ENCODE results near the gene ARSB.
"Not testable (repeated sequence)": the region's sequence is repeated elsewhere in the genome, so short reads cannot be mapped to it uniquely, and the experiment has no call there.

ARSB gene

GRCh38 chr5:78746021-78746770, 238.9 kb downstream of the ARSB start:
- no peak for DNase-seq

DNA sequence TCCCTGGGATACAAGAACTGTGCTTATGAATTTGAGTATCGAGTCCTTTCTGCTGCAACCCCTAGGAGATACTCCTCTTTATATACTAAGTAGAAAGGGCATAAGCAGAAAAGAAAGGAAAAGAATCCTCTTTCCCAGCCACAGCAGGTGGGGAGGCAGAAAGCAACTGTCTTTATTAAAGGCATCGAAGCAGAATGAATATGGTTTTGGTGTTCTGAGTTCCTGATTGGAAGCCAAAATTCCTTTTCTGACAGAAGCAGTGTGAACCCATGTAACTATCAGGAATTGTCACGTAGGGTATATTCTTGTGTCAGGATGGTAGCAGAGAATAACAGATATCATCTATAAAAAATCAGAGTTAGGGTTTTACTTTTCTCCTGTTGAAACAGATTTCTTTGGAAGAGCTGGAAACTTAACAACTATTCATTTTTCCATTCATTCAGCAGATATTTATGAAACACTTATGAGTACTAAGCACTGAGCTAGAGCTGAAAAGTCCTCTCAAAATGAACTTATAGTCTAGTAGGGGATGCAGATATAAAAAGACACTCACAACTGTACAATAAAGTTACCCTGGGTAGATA, 240.1 kb downstream of the ARSB start:
- DNase-seq: no peak

GRCh38 chr5:78741019-78741418, 244.1 kb downstream of the ARSB start:
- no peak for DNase-seq

DNA sequence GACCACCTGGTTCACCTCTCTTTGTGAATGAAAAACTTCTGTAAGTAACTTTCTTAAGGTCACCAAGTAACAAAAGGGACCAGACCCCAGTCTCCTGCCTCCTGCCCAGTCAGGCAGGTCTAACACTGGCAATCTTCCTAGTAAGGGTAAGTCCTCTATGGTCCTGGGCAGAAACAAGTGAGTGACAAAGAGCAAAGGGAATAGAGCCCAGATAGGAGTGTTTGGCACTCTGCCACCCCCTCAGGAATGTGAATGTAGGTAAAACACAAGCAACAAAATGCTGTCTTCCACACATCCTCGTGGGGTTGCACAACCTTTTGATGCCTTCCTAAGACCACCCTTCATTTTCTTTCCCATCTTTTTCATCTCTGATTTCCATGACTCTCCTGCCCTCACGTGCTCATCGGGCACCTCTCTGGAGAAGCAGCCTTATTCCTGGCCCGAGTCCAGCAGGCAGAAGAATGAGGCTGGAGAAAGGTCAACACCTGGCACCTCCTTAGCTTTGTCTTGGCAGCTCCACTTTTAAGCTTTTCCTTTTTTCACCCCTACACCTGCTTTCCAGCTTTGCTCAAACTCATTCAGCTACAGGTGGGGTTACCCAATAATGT, 246.3 kb downstream of the ARSB start:
- DNase-seq: peak; percentile 4

- DNase-seq: no peak
These were observed 247.0 kb downstream of the ARSB start for GRCh38 chr5:78738104-78738503.

DNA sequence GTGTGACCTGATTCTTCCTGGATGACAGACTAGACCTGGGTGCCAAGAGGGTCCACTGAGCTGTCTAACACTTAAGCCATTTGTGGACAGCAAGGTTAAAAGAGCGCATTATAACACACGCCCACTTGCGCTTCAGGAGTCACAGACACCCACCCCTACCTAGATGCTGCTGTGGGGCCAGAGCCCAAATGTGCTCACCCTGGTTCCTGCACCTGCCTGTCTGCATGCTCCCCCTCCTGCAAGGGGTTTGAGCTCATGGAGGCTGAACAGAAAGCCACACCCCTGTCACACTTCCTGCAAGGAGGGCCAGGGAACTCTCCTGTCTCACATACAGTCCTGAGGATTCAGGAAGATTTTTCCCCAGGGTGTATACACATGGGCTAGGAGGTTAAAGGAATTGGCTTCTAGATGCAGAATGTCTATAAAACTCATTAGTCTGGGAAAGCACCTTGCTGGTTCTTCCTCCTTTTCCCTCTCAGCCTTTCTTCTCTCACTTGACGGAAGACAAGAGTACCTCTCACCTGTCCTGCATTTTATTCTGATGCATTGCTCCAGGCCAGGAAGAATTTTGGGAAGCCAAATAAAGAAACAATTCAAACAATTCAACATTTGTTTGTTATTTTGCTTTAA, 249.2 kb downstream of the ARSB start:
- DNase-seq: no peak

DNA sequence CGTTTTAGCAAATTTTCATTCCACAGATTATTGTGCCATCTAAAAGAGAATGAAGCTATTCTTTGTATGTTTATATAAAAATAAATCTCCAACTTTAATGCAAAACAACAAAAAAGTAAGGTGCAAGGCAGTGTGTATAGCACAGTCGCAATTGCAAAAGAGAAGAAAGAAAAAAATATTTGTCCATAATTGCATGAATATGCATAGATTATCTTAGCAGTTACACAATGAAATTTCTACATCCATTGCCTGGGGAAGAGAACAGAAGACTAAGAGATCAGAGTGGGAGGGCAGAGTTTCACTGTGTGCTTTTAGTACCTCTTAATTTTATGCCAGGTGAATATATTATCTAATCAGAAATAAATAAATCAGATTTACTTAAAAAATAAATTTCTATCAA, 250.2 kb downstream of the ARSB start:
- DNase-seq: no peak

DNA sequence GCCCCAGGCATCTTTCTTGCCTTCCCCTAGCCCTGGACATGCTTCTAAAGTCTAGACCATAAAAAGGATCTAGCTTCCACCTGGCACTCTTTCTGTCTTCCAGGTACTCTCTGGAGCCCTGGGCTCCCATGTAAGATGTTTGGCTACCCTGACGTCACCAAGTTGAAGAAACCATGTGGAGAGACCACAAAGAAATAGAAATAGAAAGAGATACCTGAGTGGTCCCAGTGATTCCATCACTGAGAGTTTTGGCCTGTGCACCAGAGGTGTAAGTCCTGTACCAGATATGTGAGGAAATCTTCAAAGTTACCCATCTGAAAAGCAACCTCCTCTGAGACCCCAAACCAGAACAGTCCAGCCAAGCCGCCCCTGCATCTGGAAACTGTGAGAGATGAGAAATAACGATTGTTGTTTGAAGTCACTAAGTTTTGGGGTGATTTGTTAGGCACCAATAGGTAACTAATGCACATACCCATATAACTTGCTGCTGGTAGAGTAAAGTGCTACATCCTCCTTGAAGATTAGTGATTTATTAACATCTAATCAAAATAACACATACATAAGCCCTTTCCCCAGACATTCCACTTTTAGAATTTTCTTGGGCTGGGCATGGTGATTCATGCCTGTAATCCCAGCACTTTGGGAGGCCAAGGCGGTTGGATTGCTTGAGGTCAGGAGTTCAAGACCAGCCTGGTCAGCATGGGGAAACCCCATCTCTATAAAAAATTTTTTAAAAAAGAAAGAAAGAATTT, 250.8 kb downstream of the ARSB start:
- peak; percentile 5 for DNase-seq

GRCh38 chr5:78732721-78733120, 252.4 kb downstream of the ARSB start:
- not testable (repeated sequence) for DNase-seq

- DNase-seq: peak; percentile 65
These were observed 253.2 kb downstream of the ARSB start for GRCh38 chr5:78731884-78732283.

DNA sequence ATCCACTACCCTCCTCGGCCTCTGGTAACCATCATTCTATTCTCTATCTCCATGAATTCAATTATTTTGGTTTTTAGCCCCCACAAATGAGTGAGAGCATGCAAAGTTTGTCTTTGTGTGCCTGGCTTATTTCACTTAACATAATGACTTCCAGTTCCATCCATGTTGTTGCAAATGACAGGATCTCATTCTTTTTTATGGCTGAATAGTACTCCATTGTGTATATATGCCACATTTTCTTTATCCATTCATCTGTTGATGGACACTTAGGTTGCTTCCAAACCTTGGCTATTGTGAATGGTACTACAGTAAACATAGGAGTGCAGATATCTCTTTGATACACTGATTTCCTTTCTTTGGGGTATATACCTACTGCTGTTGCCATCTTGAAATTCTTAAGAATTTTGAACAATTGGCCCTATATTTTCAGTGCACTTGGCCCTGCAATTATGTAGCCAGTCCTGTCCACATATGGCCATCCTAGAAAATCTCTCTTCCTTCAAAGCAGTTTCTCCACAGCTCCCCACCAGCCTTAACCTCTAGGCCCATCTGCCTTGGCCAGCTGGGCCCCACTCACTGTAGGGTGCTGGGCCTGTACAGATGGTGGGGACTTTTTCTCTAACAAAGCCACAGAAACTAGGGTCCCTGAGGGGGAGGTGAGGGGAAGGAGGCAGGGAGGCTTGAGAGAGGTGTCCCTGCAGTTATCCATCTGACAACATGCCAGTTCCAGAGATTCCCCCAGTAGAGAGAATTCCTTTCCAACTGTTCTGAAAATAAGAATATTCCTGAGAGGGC, 254.6 kb downstream of the ARSB start:
- DNase-seq: no peak

- no peak for DNase-seq
These were observed 257.0 kb downstream of the ARSB start for GRCh38 chr5:78727786-78728761.

Measured in NCI-H226 (cell line).